PFSK-1 (cell line): Measurements from ENCODE around the gene LETMD1. TPM values are rescaled to one million over a fixed set of nuclear protein-coding genes. Genes with fewer than 3 reads are reported as not detected.

ENCODE experiments used
- FOXP2 ChIP-seq: optimal IDR thresholded peaks from 2 replicates; pipeline ENCODE3; 2011; ENCODE audit warnings: borderline replicate concordance, control low read depth, inconsistent platforms; ENCODE audit not compliant: insufficient read depth; ENCODE audit errors: extremely low read length, extremely low read depth
- POLR2AphosphoS5 ChIP-seq: IDR thresholded peaks from 2 replicates; pipeline ENCODE4 v1.6.1; 2012; ENCODE audit warnings: low read depth, mild to moderate bottlenecking, control low read depth, low read length, moderate library complexity
- REST ChIP-seq, 2 experiments: IDR thresholded peaks; 2 replicates each; pipeline versions ENCODE4 v1.6.1 to v1.8.0; 2011 to 2012; ENCODE audit warnings: low read depth in 2 of 2, low read length in 2 of 2, control low read depth in 1 of 2, inconsistent platforms in 1 of 2, mild to moderate bottlenecking in 1 of 2, moderate library complexity in 1 of 2; ENCODE audit not compliant: insufficient read depth in 1 of 2
- SIN3A ChIP-seq: IDR thresholded peaks from 2 replicates; pipeline ENCODE4 v1.6.1; 2012; ENCODE audit warnings: mild to moderate bottlenecking, low read length, moderate library complexity, borderline replicate concordance; ENCODE audit not compliant: insufficient read depth
- TAF1 ChIP-seq: IDR thresholded peaks from 2 replicates; pipeline ENCODE4 v1.6.1; 2012; ENCODE audit warnings: low read length, control low read depth, borderline replicate concordance; ENCODE audit not compliant: insufficient read depth
- polyA plus RNA-seq: library from polyadenylated mRNA; unstranded; fragments of >200 nt; gene quantifications from one replicate; pipeline ENCODE4 v1.2.1, GENCODE V29; 2012; ENCODE audit warnings: low read depth, missing spikeins; ENCODE audit not compliant: insufficient read length

The LETMD1 gene
- 47.6 TPM for polyA plus RNA-seq

GRCh38 chr12:51047655-51048540 lies at the start of gene LETMD1:
Gene LETMD1, plus strand, starts transcription at chr12:51048327. Its CDS starts 30 bp downstream, at chr12:51048357.
- TF ChIP-seq REST (IDR thresholded peaks at IDR 0.05; ENCODE audit: insufficient read depth in 1 of 2, low read depth in 2 of 2, low read length in 2 of 2) (peak; percentile 74 to 87; a peak in 3 of 4 replicates), POLR2AphosphoS5 (peak; percentile 97), FOXP2 (peak; percentile 34), SIN3A (peak; percentile 12; the same call in 1 of the 2 replicates), TAF1 (peak; percentile 96)

GRCh38 chr12:50999093-50999492 lies 49.0 kb upstream of the LETMD1 start:
- TF ChIP-seq FOXP2 (no peak), SIN3A (no peak), REST (IDR thresholded peaks at IDR 0.05; ENCODE audit: insufficient read depth in 1 of 2, low read depth in 2 of 2, low read length in 2 of 2) (no peak), POLR2AphosphoS5 (no peak), TAF1 (no peak)

- no peak for TF ChIP-seq REST (IDR thresholded peaks at IDR 0.05; ENCODE audit: insufficient read depth in 1 of 2, low read depth in 2 of 2, low read length in 2 of 2)
- TF ChIP-seq SIN3A, result no peak
- TF ChIP-seq POLR2AphosphoS5, result no peak
- no peak for TF ChIP-seq FOXP2
- TF ChIP-seq TAF1, result no peak
Measured at GRCh38 chr12:51000245-51000644, 47.9 kb upstream of the LETMD1 start.

GRCh38 chr12:51001799-51002198 lies 46.3 kb upstream of the LETMD1 start:
- TF ChIP-seq SIN3A (no peak), POLR2AphosphoS5 (no peak), TAF1 (no peak), FOXP2 (no peak), REST (IDR thresholded peaks at IDR 0.05; ENCODE audit: insufficient read depth in 1 of 2, low read depth in 2 of 2, low read length in 2 of 2) (no peak)
